Keratinocyte (primary cell): ENCODE measurements around the gene EIF3A.

Source experiments
- EZH2 ChIP-seq: IDR thresholded peaks from one replicate; pipeline ENCODE4 v1.6.1; 2012; ENCODE audit warnings: inconsistent platforms, mild to moderate bottlenecking, low read length, moderate library complexity
- TF ChIP-seq, protein P1 (sequence below), 3 experiments: IDR thresholded peaks in 1 of 3; conservative IDR thresholded peaks in 1 of 3; optimal IDR thresholded peaks in 1 of 3; 2 replicates in 2 of 3; 3 replicates in 1 of 3; pipeline versions ENCODE3 to v1.5.1; 2011; ENCODE audit warnings: low read length in 3 of 3, mild to moderate bottlenecking in 3 of 3, moderate library complexity in 2 of 3, control low read depth in 1 of 3, inconsistent platforms in 1 of 3; ENCODE audit not compliant: insufficient read depth in 2 of 3; ENCODE audit errors: extremely low read depth in 1 of 3

DNA sequence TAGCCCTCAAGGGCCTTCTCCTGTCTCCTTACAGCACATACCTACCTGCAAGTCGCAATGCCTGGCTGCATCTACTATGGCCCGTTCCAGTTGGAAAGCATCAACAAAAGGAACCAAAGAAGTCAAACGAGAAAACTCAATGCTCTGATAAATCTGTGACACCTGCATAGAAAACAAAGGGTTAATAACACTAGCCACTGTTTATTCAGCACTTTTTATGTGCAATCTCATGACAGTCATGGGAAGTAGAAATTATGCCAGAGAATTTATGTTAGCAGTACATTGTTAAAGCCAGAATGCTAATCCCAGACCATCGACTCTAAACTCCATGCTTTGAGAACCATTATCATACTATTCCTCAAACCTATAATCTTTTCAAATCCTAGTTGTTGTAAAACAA, 21.1 kb downstream of the EIF3A start:
- TF ChIP-seq, protein P1, sequence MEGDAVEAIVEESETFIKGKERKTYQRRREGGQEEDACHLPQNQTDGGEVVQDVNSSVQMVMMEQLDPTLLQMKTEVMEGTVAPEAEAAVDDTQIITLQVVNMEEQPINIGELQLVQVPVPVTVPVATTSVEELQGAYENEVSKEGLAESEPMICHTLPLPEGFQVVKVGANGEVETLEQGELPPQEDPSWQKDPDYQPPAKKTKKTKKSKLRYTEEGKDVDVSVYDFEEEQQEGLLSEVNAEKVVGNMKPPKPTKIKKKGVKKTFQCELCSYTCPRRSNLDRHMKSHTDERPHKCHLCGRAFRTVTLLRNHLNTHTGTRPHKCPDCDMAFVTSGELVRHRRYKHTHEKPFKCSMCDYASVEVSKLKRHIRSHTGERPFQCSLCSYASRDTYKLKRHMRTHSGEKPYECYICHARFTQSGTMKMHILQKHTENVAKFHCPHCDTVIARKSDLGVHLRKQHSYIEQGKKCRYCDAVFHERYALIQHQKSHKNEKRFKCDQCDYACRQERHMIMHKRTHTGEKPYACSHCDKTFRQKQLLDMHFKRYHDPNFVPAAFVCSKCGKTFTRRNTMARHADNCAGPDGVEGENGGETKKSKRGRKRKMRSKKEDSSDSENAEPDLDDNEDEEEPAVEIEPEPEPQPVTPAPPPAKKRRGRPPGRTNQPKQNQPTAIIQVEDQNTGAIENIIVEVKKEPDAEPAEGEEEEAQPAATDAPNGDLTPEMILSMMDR (optimal IDR thresholded peaks at IDR 0.05 in 1 of 3, IDR thresholded peaks at IDR 0.05 in 1 of 3, conservative IDR thresholded peaks at IDR 0.05 in 1 of 3; ENCODE audit: extremely low read depth in 1 of 3, insufficient read depth in 2 of 3, low read length in 3 of 3), result no peak
- no peak for TF ChIP-seq EZH2
